Muscle layer of colon (tissue), 2 donors: ENCODE results near the gene DEPP1.

ENCODE experiments used
- H3K27ac ChIP-seq: one replicate; pipeline ENCODE4 v1.7.0; 2013; ENCODE audit warnings: low read depth, mild to moderate bottlenecking, low read length, moderate library complexity
- H3K27me3 ChIP-seq, 2 donors: one replicate each; pipeline ENCODE4 v1.7.0; 2013; ENCODE audit warnings: low read length in 2 of 2, mild to moderate bottlenecking in 2 of 2; ENCODE audit not compliant: insufficient read depth in 2 of 2, control insufficient read depth in 1 of 2
- H3K36me3 ChIP-seq: one replicate; pipeline ENCODE4 v1.7.0; 2013; ENCODE audit warnings: mild to moderate bottlenecking, low read length; ENCODE audit not compliant: insufficient read depth
- H3K4me1 ChIP-seq: one replicate; pipeline ENCODE4 v1.7.0; 2013; ENCODE audit warnings: mild to moderate bottlenecking, low read length; ENCODE audit not compliant: insufficient read depth
- H3K4me3 ChIP-seq, 2 donors: one replicate each; pipeline ENCODE4 v1.7.0; 2013; ENCODE audit warnings: low read length in 2 of 2, low read depth in 1 of 2, mild to moderate bottlenecking in 1 of 2, moderate library complexity in 1 of 2
- H3K9ac ChIP-seq: one replicate; pipeline ENCODE4 v1.7.0; 2013; ENCODE audit warnings: low read length
- H3K9me3 ChIP-seq: one replicate; pipeline ENCODE4 v1.7.0; 2013; ENCODE audit warnings: mild to moderate bottlenecking, low read length
- donor health status: abdominal sarcoma.
- donor health status: Adenocarcinoma of cecum.

The DEPP1 gene

DNA sequence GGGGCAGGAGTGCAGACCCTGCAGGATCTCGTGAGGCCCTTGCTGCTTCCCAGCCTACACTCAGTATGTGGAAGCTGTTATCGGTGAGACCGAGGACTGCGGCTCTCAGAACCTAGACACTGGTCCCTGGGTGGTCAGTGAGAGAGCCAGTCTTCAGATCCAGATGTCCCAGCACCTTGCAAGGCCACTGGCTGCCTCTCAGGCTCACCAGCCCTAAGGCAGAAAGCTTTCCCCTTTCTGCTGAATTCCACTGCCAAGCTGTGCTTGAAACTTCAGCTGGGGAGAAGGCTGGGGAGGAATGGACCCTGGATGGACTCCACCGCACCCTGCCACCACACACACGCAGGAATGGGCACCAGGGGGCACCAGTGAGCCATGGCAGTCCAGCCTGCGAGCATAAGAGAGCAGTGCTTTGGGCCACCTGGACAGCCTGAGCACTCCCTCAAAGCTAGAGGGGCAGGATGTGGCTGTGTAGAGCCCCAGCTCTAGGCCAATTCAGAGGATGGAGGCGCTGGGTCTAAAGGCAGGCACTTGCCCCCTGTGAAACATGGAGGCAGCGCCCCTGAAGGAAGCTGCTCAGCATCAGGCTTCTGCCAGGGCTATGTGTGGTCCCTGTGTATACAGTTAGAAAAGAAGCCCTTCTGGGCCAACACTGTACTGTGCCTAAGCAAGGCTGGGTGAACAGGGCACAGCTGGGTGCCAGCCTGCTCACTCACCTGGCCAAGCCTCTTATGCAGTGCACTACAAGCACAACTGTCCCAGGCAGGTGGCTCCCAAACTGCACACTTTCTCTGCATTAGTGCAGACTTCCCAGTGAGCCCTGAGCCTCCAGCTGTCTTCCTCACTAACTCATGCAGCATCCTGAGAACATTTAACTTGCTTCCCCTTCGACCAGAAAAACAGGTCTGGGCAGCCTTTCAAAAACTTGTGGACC lies 45.8 kb downstream of the DEPP1 start:
- Histone ChIP-seq H3K4me3 (no peak overlapping the region), H3K27me3 (no peaks in the 10 kb centered on the region), H3K9me3 (no peaks in the 10 kb centered on the region), H3K4me1 (peaks cover 26% of the 10 kb centered on the region), H3K36me3 (no peaks in the 10 kb centered on the region), H3K9ac (no peak overlapping the region), H3K27ac (no peak overlapping the region)

DNA sequence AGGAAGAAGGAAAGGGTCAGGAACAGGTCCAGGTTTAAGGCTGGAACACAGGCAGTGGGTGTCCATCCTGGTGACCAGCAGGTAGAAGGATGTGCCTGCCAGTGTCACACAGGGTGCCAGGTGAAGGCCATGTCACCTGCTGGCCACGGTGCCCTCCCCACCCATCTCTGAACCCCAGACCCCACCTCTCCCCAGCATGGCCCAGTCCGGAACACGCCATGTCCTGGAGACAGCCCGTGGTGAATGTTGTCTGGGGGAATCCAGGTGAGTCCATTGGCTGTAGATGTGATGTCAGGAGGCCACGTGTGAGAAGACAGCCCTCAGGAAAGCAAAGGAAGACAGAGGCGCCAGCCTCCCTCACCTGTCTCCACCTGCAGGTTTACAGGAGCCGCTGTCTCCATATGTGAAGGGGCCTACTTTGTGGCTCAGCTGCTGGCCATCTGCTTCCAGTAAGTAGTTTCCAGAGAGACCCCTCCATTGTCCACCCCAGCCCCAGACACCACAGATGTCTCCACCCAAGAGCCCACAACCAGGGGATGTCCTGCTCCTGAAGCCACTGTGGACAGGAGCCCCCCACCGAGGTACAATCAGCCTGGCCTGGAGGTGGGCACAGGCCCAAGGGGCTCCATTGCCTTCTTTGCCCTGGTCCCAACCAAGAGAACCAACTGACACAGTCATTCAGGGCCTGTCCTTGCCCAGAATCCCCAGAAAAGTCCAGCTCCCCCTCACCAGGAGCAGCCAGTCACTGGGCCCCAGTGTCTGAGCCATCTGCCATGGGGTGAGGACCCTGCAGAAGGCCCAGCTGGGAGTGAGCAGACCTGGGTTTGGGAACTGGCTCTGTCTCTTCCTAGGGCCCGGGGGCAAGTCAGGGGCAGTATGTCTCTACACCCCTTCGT lies 46.7 kb downstream of the DEPP1 start:
- Histone ChIP-seq H3K9ac (no peak overlapping the region), H3K4me1 (peaks cover 26% of the 10 kb centered on the region), H3K36me3 (no peaks in the 10 kb centered on the region), H3K27me3 (no peaks in the 10 kb centered on the region), H3K9me3 (no peaks in the 10 kb centered on the region), H3K4me3 (no peak overlapping the region), H3K27ac (no peak overlapping the region)

DNA sequence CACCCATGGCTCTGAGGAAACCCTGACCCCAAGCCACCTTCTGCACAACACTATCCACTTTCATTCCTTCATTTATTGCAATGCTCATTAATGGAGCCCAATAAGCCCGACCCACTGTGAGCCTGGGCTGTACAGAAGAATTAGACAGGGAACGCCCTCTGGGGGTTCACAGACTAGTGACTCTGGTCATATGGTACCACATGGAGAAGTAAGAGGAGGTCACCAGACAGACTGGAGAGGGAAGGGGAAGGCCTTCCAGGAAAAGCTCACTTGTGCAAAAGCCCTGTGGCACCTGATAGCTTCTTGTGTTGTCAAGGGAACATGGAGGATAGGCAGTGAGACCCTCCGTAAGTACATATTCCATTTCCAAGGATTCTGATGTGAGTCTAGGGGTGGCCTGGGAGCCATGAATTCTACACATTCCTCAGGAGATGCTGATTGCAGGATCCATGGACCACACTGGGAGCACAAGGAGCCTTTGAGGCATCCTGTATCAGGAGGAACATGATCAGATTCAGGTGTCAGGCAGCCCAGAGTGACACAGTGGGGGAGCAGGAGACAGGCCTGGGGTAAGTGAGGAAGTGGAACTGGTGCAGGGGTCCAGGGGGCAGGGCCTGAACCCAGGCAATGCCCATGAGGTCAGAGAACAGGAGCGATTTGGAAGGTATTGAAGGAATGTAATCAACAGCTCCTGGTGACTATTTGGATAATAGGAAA lies 47.5 kb downstream of the DEPP1 start:
- Histone ChIP-seq H3K4me3 (no peak overlapping the region), H3K9me3 (no peaks in the 10 kb centered on the region), H3K4me1 (peaks cover 25% of the 10 kb centered on the region), H3K27me3 (no peaks in the 10 kb centered on the region), H3K36me3 (no peaks in the 10 kb centered on the region), H3K9ac (no peak overlapping the region), H3K27ac (no peak overlapping the region)

DNA sequence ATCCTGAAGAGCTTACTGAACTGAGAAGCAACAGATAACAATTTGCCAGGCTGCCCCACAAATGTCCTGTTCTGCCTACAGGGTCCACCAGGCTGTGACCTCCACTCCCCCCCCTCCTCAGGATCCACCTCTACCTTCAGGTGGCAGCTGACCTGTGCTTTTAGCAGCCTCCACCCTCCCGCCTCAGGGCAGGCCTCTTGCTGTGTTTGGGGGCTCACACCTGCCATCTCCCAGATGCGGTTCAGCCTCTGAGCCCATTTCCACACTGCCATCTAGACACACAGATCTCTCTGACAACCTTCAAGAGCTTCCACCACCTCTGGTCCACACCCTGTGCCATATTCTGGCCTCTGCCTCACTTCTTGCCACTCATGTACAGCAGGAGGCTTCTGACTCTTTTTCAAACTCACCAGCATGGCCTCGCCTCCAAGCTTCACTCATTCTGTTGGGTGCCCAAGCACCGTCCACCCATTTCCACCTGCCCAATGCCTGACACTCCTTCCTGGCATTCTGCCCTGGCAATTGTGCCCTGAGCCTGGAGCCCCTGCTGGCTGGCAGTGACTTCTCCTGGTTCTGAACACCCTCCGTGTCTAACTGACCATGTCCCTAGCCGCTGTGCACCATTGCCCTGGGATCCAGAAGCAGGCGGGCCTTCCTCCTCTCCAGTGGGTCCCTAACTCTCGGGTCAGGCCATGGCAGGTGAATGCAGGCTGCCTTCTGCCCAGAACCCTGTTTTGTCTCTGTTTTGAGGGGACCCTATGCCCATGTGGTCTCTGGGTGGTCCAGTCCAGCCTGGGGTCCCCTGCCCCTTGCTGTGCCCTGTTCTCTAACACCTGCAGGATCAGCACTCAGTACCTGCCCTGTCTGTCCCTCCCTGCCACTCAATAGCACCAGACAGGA lies 49.0 kb downstream of the DEPP1 start:
- Histone ChIP-seq H3K9me3 (no peaks in the 10 kb centered on the region), H3K4me1 (peaks cover 14% of the 10 kb centered on the region), H3K27me3 (no peaks in the 10 kb centered on the region), H3K36me3 (no peaks in the 10 kb centered on the region), H3K9ac (no peak overlapping the region), H3K27ac (no peak overlapping the region), H3K4me3 (no peak overlapping the region)

DNA sequence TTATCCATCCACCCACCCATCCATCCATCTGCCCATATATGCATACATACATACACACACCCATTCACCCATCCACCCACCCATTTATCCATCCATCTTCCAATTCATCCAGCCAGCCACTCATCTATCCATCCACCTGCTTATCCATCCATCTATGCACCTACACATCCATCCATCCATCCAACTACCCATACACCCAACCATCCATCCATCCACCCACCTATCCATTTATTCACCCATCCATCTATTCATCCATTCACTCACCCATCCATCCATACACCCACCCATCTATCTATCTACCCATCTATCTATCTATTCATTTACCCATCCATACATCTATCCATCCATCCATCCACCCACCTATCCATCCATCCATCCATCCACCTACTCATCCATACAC lies 50.1 kb downstream of the DEPP1 start:
- Histone ChIP-seq H3K9me3 (no peaks in the 10 kb centered on the region), H3K4me1 (peaks cover 7% of the 10 kb centered on the region), H3K27ac (no peak overlapping the region), H3K27me3 (no peaks in the 10 kb centered on the region), H3K36me3 (no peaks in the 10 kb centered on the region), H3K9ac (no peak overlapping the region), H3K4me3 (no peak overlapping the region)

DNA sequence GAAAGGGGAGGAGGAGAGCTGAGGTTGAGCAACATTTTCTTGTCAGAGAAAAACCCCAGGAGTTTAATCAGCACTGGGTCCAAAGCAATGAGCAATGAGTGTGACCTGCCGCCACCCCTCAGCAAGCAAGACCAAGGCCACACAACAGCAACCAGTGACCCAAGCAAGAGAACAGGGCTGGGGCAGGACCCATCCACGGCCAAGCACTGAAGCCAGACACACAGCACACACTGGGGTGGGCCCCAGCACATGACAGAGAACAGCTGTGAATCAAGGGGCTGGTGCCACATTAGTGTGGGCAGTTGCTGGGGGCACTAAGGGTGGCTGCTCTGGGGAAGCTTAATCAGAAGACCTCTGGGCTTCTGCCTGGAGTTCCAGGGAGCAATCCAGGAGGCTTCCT lies 51.3 kb downstream of the DEPP1 start:
- no peak overlapping the region for H3K9ac ChIP-seq
- no peak overlapping the region for H3K27ac ChIP-seq

DNA sequence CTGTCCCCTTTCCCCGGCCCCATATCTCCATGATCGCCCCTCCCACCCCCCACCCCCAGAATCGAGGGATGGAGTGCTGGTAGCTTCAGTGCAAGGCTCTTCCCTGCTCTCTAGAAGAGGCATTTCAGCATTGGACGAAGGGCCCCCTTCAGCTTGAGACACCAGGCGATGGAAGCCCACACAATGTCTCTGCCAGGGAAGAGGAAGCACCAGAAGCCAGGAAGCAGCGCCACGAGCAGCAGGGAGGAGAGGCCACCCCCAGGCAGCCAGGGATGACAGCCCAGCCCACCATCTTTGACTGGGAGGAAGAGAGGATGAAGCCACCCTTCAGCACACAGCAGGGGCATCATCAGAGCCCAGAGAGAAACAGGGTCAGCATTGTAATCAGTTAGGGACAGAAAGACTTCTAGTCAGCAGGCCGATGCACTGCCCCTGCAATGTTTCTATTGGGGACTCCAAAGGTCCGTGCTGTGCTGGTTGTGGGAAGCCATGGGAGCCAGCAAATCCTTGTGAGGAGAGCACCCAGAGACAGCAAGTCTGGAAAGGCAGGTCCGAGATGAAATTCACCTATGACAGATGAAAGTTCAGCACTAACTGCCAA lies 51.8 kb downstream of the DEPP1 start:
- Histone ChIP-seq H3K4me3 (no peak overlapping the region), H3K9me3 (no peaks in the 10 kb centered on the region), H3K27ac (no peak overlapping the region), H3K36me3 (no peaks in the 10 kb centered on the region), H3K27me3 (no peaks in the 10 kb centered on the region), H3K9ac (no peak overlapping the region), H3K4me1 (no peaks in the 10 kb centered on the region)

More for the DNA sequence above, 51.3 kb downstream of the DEPP1 start:
- Histone ChIP-seq H3K4me3 (no peak overlapping the region), H3K36me3 (no peaks in the 10 kb centered on the region), H3K9me3 (no peaks in the 10 kb centered on the region), H3K4me1 (peaks cover under 1% of the 10 kb centered on the region), H3K27me3 (no peaks in the 10 kb centered on the region)
